Fibroblast of lung (primary cell): ENCODE results near the gene ANKRD53. TPM values are rescaled to one million over a fixed set of nuclear protein-coding genes. Genes with fewer than 3 reads are reported as not detected.

ENCODE experiments used
- DNase-seq, 2 donors: peaks; one replicate each; pipeline versions ENCODE4 v3.0.0 to v3.0.0-alpha.2; 2010; ENCODE audit warnings: low read depth in 2 of 2
- H2AFZ ChIP-seq: 2 replicates; pipeline ENCODE4 v1.5.1; 2012; ENCODE audit warnings: low read length, control low read depth, inconsistent platforms
- H3K27ac ChIP-seq: 2 replicates; pipeline ENCODE4 v1.5.1; 2011; ENCODE audit warnings: low read length, control low read depth; ENCODE audit not compliant: insufficient read depth
- H3K27me3 ChIP-seq: 2 replicates; pipeline ENCODE4 v1.5.1; 2011; ENCODE audit warnings: mild to moderate bottlenecking, low read length; ENCODE audit not compliant: control insufficient read depth, insufficient read depth
- H3K36me3 ChIP-seq: 2 replicates; pipeline ENCODE4 v1.5.1; 2011; ENCODE audit warnings: low read length; ENCODE audit not compliant: control insufficient read depth, insufficient read depth
- H3K4me1 ChIP-seq: 2 replicates; pipeline ENCODE4 v1.5.1; 2011; ENCODE audit warnings: low read length; ENCODE audit not compliant: control insufficient read depth, insufficient read depth; ENCODE audit errors: extremely low read depth
- H3K4me2 ChIP-seq: 2 replicates; pipeline ENCODE4 v1.5.1; 2011; ENCODE audit warnings: low read length, control low read depth; ENCODE audit not compliant: insufficient read depth; ENCODE audit errors: extremely low read depth
- H3K4me3 ChIP-seq, 4 experiments: fragments of 200-600 bp in 1 of 4; sonication (generic) in 1 of 4; replicated peaks in 1 of 4; 2 replicates each; pipeline ENCODE4 v1.5.1; 2011 to 2016; ENCODE audit warnings: low read length in 4 of 4, low read depth in 3 of 4, mild to moderate bottlenecking in 3 of 4, control low read depth in 2 of 4, inconsistent platforms in 1 of 4, mixed read lengths in 1 of 4; ENCODE audit not compliant: insufficient read depth in 1 of 4; ENCODE audit errors: control extremely low read depth in 1 of 4
- H3K79me2 ChIP-seq: 2 replicates; pipeline ENCODE4 v1.5.1; 2012; ENCODE audit warnings: mild to moderate bottlenecking, low read length, inconsistent platforms; ENCODE audit not compliant: control insufficient read depth, insufficient read depth
- H3K9ac ChIP-seq: 2 replicates; pipeline ENCODE4 v1.5.1; 2011; ENCODE audit warnings: mild to moderate bottlenecking, low read length, control low read depth; ENCODE audit not compliant: insufficient read depth
- H3K9me3 ChIP-seq: 2 replicates; pipeline ENCODE4 v1.5.1; 2012; ENCODE audit warnings: low read depth, low read length; ENCODE audit not compliant: control insufficient read depth, insufficient read depth
- H4K20me1 ChIP-seq: 2 replicates; pipeline ENCODE4 v1.5.1; 2011; ENCODE audit warnings: low read length; ENCODE audit not compliant: control insufficient read depth, insufficient read depth; ENCODE audit errors: extremely low read depth
- EZH2 ChIP-seq: IDR thresholded peaks from 2 replicates; pipeline ENCODE4 v1.5.1; 2012; ENCODE audit warnings: low read length, control low read depth, mild to moderate bottlenecking; ENCODE audit errors: missing control alignments
- polyA plus RNA-seq, 2 donors: library from polyadenylated mRNA; depleted of rRNA in 1 of 2; stranded (reverse) in 1 of 2; unstranded in 1 of 2; fragments of >200 nt; gene quantifications; 2 replicates each; pipeline ENCODE4 v1.2.1, GENCODE V29; 2011 to 2012; ENCODE audit warnings: missing spikeins in 1 of 2
- total RNA-seq: library from RNA; depleted of rRNA; stranded (reverse); fragments of >200 nt; gene quantifications from 2 replicates; pipeline ENCODE4 v1.2.1, GENCODE V29; 2014
- TF ChIP-seq, protein P1 (sequence below), 2 donors: IDR thresholded peaks in 1 of 2; conservative IDR thresholded peaks in 1 of 2; 1 replicate in 1 of 2; 2 replicates in 1 of 2; pipeline ENCODE4 v1.5.1; 2011 to 2012; ENCODE audit warnings: low read length in 2 of 2, control low read depth in 1 of 2, inconsistent platforms in 1 of 2, low read depth in 1 of 2, mild to moderate bottlenecking in 1 of 2

Gene ANKRD53
- total and polyA plus RNA-seq, 2 donors (not counting 1 experiment from before 2014, with no cell fraction given): 0.58 to 1.3 TPM

DNA sequence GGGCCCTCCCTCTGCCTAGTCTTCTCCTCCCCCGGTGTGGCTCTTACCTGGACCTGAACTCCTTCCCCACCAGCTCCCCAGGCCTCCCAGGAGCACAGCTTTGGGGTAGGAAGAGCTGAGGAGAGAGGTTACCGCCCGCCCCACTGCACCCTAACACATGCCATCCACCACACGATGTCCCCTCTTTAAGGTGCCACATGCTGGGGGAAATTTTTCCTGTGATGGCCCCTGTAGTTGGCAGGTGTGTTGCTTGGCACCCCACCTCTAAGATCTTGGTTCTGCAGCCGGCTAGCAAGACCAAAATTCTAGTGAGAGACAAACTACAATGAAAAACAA, 23.1 kb downstream of the ANKRD53 start:
- no peak for TF ChIP-seq EZH2
- TF ChIP-seq, protein P1, sequence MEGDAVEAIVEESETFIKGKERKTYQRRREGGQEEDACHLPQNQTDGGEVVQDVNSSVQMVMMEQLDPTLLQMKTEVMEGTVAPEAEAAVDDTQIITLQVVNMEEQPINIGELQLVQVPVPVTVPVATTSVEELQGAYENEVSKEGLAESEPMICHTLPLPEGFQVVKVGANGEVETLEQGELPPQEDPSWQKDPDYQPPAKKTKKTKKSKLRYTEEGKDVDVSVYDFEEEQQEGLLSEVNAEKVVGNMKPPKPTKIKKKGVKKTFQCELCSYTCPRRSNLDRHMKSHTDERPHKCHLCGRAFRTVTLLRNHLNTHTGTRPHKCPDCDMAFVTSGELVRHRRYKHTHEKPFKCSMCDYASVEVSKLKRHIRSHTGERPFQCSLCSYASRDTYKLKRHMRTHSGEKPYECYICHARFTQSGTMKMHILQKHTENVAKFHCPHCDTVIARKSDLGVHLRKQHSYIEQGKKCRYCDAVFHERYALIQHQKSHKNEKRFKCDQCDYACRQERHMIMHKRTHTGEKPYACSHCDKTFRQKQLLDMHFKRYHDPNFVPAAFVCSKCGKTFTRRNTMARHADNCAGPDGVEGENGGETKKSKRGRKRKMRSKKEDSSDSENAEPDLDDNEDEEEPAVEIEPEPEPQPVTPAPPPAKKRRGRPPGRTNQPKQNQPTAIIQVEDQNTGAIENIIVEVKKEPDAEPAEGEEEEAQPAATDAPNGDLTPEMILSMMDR (conservative IDR thresholded peaks at IDR 0.05 in 1 of 2, IDR thresholded peaks at IDR 0.05 in 1 of 2; ENCODE audit: low read depth in 1 of 2, low read length in 2 of 2): no peak
- Histone ChIP-seq H3K36me3 (no peaks in the 10 kb centered on the region), H3K4me3 (no peak overlapping the region), H3K79me2 (no peaks in the 10 kb centered on the region), H3K4me2 (no peak overlapping the region), H2AFZ (no peak overlapping the region), H4K20me1 (no peaks in the 10 kb centered on the region), H3K9me3 (no peaks in the 10 kb centered on the region), H3K9ac (no peak overlapping the region), H3K4me1 (no peaks in the 10 kb centered on the region), H3K27me3 (no peaks in the 10 kb centered on the region), H3K27ac (no peak overlapping the region)
- DNase-seq: no peak

DNA sequence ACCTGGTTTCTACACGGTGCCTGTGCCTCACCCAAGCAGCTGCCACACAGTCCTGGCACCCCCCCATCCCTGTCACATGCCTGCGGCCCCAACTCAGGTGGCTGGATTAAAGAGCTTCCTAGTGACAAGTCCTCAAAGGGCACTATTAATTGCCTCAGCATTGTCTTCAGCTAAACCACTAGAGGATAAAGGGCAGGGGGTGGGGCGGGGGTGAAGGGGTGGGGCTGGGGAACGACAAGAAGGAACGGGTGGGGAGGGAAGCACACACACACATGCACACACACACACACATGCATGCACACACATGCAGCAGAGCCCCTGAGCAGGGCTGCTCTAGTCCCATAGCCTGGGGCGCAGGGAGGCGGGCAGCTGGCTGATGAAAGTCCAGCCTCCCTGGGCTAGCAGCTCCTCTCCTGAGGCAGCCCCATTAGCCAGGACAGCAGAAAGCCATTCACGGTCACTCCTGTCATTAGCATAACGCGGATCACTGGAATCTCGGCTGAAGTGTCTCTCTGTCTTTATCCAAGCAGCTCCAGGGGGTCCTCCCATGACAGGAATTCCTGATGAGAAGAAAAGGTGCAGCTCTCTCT, 23.6 kb downstream of the ANKRD53 start:
- Histone ChIP-seq H3K9ac (no peak overlapping the region), H3K79me2 (no peaks in the 10 kb centered on the region), H3K27me3 (no peaks in the 10 kb centered on the region), H3K27ac (no peak overlapping the region), H3K36me3 (no peaks in the 10 kb centered on the region), H3K4me1 (no peaks in the 10 kb centered on the region), H3K4me3 (no peak overlapping the region), H3K9me3 (no peaks in the 10 kb centered on the region), H2AFZ (no peak overlapping the region), H4K20me1 (no peaks in the 10 kb centered on the region), H3K4me2 (no peak overlapping the region)
- no peak for DNase-seq
- TF ChIP-seq, protein P1 (conservative IDR thresholded peaks at IDR 0.05 in 1 of 2, IDR thresholded peaks at IDR 0.05 in 1 of 2; ENCODE audit: low read depth in 1 of 2, low read length in 2 of 2): no peak
- no peak for TF ChIP-seq EZH2

DNA sequence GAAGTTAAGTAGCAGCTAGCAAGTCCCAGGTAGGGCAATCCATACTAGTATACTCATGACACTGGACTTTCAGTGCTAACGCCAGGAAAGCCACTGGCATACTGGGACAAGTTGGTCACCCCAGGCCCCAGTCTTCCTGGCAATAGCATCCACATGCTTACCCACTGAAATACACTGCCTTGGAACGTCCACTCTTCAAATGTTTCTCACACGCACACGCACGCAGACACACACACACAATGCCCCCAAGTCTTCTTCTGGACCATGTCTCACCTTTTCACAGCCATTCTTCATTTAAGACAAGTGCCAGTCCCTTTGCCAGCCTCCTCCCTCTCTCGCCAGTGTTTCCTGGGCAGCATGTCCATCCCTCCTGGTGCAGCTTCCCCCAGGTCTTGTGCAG, 25.0 kb downstream of the ANKRD53 start:
- H3K9me3 ChIP-seq: no peaks in the 10 kb centered on the region
- H3K79me2 ChIP-seq: no peaks in the 10 kb centered on the region
- H3K4me3 ChIP-seq: no peak overlapping the region
- no peaks in the 10 kb centered on the region for H3K4me1 ChIP-seq
- H3K9ac ChIP-seq: no peak overlapping the region
- no peak for DNase-seq
- no peaks in the 10 kb centered on the region for H3K36me3 ChIP-seq
- H3K27me3 ChIP-seq: no peaks in the 10 kb centered on the region
- H2AFZ ChIP-seq: no peak overlapping the region
- no peaks in the 10 kb centered on the region for H4K20me1 ChIP-seq
- H3K4me2 ChIP-seq: no peak overlapping the region
- TF ChIP-seq EZH2: no peak
- TF ChIP-seq, protein P1 (conservative IDR thresholded peaks at IDR 0.05 in 1 of 2, IDR thresholded peaks at IDR 0.05 in 1 of 2; ENCODE audit: low read depth in 1 of 2, low read length in 2 of 2): no peak
- no peak overlapping the region for H3K27ac ChIP-seq
